ENCODE measurements around the gene DHH.
"Not testable (repeated sequence)": the region's sequence is repeated elsewhere in the genome, so short reads cannot be mapped to it uniquely, and the experiment has no call there.

The DHH gene

DNA sequence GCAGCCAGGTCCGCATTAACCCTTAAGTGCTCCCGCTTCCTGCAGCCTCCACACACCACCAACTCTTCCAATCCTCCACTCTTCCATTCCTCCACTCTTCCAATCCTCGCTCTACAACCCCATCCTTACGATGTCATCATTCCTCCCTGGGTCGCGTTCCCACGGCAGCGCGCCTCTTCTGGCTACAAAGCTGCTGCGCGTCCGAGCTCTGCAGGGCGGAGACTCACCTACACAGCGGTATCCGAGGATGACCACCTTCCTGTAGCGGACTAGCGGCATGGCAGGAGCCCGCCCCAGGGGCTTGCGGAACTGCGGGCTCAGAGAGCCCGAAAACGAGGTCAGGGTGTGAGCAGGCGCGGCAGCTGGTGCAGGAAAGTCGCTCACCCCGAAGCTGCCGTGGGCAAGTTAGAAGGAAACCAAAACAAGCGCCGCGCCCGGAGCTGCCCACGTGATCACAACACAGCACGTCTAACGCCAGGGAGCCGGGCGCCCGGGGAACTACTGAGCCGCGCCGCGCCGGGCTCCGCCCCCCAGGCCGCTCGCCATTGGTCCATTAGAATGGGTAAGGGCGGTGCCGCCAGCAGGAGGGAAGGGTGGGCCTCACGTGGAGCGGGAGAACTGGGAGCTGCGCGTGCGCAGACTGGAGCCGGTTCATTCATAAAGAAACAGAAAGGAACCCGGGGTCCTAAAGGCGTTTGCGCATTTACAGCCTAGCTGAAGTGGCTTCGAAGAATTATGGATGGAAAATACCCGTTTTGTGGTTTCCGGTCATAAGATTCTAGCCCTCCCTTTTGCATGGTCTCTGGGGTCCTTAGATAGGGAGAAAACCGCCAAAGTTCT is 24.9 kb downstream of the DHH start, which contains the start of gene RHEBL1:
Gene RHEBL1, minus strand, starts transcription at position 473 of the 840 bp plus-strand sequence. Its CDS starts 194 bp downstream, at position 279.
- TF ChIP-seq, protein P1, sequence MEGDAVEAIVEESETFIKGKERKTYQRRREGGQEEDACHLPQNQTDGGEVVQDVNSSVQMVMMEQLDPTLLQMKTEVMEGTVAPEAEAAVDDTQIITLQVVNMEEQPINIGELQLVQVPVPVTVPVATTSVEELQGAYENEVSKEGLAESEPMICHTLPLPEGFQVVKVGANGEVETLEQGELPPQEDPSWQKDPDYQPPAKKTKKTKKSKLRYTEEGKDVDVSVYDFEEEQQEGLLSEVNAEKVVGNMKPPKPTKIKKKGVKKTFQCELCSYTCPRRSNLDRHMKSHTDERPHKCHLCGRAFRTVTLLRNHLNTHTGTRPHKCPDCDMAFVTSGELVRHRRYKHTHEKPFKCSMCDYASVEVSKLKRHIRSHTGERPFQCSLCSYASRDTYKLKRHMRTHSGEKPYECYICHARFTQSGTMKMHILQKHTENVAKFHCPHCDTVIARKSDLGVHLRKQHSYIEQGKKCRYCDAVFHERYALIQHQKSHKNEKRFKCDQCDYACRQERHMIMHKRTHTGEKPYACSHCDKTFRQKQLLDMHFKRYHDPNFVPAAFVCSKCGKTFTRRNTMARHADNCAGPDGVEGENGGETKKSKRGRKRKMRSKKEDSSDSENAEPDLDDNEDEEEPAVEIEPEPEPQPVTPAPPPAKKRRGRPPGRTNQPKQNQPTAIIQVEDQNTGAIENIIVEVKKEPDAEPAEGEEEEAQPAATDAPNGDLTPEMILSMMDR (IDR thresholded peaks at IDR 0.05; ENCODE audit: low read depth, low read length, missing control alignments), result peak; percentile 36
- peak within 1 kb of the TSS; percentile 85 for H3K4me3 ChIP-seq (ENCODE audit: low read depth, low read length)
- DNase-seq (ENCODE audit: low read depth), result peak; percentile 94

DNA sequence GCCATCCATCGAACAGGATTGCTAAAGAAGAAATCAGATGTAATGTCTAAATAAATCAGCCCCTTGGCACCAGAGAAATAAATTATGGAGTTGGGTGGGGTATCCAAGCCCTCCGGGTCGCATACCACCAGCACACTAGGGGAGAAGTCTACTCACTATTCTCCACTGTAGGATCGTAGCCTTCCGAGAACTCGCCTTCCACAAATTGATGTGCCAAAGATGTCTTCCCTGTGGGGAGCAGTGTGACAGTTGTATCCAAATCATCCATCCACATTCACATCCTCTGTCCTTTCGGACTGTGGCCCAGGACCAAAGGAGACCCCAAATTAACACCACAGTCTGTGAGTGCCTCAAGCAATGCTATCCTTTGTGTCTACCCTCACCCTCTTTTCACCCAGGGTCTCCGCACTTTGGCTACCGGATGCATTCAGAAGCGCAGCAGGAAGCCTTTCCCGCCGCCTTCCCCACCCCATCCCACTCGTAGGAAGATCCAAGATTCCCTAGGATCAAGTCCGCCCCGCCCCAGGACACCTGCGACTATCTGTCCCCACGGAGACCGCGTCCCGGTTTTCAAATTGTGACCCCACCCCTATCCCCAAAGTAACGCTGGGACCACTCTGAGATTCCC is 25.6 kb downstream of the DHH start:
- peak overlapping the region; percentile 85 for H3K4me3 ChIP-seq (ENCODE audit: low read depth, low read length)
- no peak for DNase-seq (ENCODE audit: low read depth)
- TF ChIP-seq, protein P1 (IDR thresholded peaks at IDR 0.05; ENCODE audit: low read depth, low read length, missing control alignments), result no peak

DNA sequence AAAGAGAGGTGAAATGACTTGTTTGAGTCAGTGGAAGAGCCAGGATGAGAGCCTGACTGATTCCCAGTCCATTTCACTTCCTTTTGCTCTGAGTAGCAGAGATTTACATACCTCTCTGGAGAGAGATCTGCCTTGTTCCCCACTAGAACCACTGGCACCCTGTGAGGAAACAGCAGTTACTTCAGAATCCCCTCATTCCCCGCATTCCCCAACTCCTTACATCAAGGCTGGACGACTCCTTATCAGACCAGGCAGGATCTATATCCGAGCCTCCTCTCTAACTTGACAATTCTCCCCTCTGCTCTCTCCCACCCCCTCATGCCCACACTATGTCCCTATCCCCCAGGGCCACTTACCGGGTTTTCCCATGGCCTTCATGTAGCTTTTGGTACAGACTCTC is 28.5 kb downstream of the DHH start:
- H3K4me3 ChIP-seq (ENCODE audit: low read depth, low read length), result no peak overlapping the region
- DNase-seq (ENCODE audit: low read depth), result no peak
- TF ChIP-seq, protein P1 (IDR thresholded peaks at IDR 0.05; ENCODE audit: low read depth, low read length, missing control alignments), result no peak

DNA sequence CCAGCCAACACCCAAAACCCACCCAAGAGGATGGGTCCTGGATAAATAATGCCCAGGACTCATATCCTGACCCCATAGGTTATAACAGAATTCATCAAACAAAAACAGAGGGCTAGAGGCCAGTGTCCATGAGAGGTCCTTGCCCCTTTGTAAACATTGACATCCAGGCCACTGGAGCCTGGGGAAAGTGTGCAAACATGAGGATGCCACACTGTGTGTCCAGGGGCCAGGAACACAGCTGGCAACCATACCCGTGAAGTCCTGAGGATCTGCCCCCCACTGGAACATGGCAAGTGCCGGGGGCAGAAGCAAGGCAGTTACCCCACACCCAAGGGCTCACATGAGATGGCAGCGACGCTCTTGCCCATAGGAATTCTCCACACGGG is 29.8 kb downstream of the DHH start:
- H3K4me3 ChIP-seq (ENCODE audit: low read depth, low read length), result no peak overlapping the region
- no peak for DNase-seq (ENCODE audit: low read depth)
- TF ChIP-seq, protein P1 (IDR thresholded peaks at IDR 0.05; ENCODE audit: low read depth, low read length, missing control alignments), result no peak

DNA sequence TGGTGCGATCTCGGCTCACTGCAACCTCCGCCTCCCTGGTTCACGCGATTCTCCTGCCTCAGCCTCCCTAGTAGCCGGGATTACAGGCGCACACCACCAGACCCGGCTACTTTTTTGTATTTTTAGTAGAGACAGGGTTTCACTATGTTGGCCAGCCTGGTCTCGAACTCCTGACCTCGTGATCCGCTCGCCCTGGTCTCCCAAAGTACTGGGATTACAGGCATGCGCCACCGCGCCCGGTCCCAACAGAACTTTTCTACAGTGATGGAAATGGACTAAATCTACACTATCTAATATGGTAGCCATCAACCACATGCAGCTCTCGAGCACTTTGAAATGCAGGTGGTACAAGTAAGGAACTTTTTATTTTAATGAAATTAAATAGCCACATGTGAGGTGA is 32.7 kb downstream of the DHH start:
- not testable (repeated sequence) for DNase-seq (ENCODE audit: low read depth); H3K4me3 ChIP-seq (ENCODE audit: low read depth, low read length)

DNA sequence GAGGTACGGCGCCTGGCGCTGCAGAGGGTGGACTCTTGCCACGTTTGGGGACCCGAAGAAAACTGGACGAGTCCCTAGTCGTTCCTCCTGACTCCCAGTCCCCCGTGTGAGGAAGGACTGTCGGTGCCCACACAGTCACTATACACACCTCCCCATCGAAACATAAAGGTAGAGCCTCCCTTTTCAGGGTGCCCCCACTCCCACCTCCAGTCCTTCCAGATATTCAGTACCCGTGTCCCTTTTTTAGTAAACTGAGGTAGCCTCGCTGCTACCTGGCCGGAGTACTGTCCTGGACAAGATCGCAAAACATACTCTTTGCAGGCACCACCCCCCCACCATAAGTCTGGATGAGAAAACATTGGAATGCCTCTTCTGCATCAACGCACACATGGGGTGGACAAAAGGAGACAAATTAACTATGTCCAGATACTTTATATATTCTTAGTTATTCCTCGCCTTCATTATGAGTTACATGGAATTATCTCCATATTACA is 33.4 kb downstream of the DHH start:
- TF ChIP-seq, protein P1 (IDR thresholded peaks at IDR 0.05; ENCODE audit: low read depth, low read length, missing control alignments), result no peak
- peak overlapping the region; percentile 84 for H3K4me3 ChIP-seq (ENCODE audit: low read depth, low read length)
- no peak for DNase-seq (ENCODE audit: low read depth)

All from GM12864 (cell line).